Stimulated activated CD4-positive, alpha-beta T cell treated with anti-CD3 and anti-CD28 coated beads, Interleukin-4, amount 100 ng/mL, for 48 hours (primary cell): ENCODE data around the gene LAMA3.

Experiments used
- DNase-seq, 2 donors: peaks; one replicate each; pipeline ENCODE4 v3.0.0-alpha.2; 2020; ENCODE audit warnings: low read depth in 2 of 2

The LAMA3 gene

DNA sequence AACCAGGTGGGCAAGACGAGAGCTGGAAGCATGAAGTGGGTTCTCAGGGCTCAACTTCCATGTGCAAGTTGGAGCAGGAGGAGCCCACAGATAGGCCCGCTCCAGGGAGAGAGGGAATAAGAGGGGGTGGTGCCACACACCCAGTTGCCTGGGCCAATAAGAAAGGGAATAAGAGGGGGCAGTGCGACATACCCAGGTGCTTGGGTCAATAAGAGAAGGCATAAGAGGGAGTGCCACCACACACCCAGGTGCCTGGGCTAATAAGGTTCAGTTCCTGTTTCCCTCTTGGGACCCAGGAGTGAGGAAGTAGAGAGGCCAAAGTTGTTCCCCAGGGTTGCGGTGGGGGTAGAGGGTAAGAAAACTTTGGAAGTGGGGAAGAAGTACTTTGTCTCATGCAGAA lies 127.5 kb downstream of the LAMA3 start:
- no peak for DNase-seq

DNA sequence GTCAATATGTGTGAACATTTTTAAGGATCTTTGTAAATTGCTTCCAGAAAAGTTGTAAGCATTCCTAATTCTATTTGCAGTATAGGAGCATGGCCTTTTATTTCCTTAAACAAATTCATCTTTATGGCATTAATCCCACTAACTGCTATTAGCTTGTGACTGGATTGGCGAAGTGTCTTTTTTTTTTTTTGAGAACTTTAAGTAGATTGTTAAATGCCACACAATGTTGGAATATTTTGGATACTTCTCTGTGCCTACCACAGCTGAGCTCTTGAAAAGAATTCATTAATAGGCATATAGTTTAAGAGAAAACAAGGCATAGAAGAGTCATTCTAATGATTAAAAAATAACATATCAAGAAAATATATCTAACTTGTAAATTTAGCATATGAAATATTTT lies 129.7 kb downstream of the LAMA3 start:
- no peak for DNase-seq

DNA sequence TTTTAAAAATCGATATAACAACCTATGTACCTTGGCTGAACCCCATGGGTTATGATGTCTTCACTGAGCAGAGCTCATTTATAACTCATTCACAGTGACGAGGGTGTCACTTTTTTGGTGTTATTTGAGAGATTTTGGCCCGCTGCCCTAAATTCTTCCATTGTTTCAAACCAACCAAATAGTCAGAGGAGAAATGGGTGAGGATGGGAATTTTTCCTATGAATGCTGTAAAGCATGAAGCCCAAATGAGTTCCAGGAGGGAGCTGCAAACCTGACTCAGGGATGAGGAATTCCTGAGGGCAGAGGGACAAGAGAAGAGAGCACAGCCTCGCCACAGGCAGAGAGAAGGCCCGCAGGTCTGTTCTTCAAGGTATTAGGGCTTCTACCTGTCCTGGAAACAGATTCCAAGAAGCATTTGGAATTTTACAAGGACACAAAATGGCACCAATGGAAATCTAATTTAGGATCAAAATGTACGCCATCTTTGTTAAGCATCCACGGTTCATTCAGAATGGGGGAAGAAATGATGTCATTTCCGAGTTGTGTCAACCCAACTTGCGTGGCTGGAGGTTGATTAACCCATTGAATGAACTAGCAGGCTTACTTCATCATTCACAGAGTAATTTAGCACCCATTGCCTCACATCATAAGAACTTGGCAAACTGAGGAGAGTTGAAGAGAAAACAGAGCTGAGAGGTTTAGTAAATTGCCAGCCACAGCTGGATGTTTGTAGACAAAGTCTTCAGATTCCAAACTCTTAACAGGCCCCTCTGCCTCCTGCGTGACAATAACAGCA lies 133.5 kb downstream of the LAMA3 start:
- no peak for DNase-seq

DNA sequence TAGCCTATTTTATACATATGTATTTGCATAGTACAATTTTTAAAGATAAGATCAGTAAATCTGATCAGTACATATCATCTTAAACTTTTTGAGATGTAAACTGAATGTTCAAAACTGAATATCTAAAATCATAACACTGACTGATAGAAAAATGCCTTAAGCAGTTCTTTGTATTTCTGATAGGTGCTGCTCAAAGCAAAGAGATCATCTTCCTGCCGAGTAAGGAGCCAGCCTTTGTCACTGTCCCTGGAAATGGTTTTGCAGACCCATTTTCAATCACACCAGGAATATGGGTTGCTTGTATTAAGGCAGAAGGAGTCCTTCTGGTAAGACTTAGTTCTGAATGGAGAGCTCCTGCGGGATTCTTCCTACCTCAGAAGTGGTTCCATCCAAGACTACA lies 135.0 kb downstream of the LAMA3 start:
- no peak for DNase-seq

DNA sequence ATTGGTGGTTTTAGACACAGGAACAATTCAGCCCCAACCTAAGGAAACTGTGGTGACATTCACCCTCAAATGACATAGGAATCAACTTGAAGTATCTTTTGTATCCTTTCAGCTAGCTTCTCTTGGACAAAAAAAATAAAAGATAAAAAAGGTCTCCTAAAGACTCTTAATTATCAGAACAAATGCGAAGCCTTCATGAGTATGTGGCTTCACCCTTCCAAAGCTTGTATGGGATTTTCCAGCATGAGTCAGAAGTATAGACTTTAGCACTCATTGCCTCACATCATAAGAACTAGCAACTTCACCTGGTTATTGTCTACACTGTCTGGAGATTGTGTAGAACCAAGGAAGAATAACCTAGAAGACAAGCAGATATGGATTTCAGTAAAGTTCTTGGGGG lies 135.4 kb downstream of the LAMA3 start:
- no peak for DNase-seq

DNA sequence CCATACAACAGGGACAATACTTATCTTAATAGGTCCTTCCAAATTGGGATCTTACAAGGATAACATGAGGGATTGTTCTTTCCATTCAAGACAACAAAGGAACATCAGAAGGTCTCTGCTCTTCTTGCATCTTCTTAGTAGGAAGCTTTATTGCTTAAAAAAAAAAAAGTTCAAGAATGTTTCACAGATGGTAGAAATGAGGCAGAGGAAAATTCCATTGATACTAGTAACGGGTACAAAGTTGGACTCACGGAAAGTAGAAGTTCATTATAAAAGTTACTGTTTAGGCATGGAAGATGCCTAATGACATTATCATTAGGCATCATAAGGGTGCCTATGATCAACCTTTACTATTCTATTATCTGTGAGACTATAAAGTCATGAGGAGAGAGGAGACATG lies 136.2 kb downstream of the LAMA3 start:
- no peak for DNase-seq

DNA sequence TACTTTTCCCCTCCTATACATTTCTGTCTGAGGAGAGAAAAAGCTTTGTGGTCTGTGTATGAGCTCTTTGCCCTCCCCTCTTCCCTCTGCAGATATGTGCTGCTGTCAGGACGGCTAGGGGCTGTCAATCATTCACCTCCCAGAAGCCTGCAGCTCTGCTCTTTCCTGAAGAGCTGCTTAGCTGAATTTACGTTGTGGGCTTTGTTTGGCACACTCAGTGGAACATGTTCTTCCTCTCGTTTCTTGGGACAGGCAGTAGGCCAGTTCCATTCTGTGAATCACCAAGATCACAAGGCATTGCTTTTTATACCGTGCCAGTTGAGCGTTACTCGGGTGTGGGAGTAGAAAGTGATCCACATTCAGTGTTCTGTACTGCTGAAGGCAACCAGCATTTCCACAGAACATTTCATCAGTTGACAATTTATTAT lies 136.7 kb downstream of the LAMA3 start:
- no peak for DNase-seq

DNA sequence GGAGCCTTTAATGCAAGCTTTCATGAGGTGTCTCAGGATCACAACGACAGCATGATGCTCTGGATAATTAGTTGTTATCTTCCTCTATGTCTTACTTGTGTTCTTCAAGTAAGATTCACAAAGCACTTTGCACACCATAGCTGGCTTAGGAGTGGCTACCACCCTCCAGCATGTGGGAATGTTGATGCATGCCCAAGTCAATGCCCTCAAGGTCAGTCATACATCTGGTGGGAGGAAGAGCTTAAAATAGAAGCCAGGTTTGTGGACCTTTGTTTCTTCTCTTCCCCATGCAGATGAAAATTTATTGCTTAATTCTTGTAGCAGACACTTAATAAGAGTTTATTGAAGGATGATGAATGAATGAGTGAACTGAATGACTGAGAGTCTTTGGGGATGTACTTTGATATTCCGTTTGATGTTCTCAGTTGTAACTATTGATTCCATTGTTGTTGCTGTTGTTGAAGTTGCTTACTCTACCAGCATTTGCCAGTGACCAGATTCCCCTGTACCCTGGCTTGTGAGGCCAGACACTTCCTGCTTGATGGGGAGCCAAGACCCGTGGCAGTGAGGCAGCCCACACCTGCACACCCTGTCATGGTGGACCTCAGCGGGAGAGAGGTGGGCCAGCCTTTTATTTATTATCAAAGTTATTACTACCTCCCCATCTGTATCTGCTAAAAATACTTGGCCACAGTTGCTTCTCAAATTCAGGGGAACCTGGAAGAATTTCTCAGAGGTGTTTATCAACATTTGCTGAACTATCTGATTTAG lies 137.8 kb downstream of the LAMA3 start:
- DNase-seq: no peak

DNA sequence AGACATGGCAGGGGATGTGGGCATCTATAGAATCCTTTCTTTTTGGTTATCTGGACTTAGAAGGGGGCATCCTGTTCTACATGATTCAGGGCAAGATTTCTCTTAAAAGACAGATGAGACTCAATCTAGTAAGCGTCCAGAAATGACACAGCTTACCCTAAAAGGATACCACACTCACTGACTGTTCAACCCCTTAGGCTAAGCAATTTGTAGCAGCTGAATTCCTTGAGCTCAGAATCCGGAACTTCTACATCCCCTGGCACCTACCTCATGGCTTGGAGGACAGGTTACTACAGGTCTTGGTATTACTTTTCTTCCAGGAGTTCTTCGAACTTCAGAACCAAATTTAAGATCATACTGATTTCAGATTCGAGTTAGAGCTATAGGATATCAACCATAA lies 138.4 kb downstream of the LAMA3 start:
- DNase-seq: no peak

DNA sequence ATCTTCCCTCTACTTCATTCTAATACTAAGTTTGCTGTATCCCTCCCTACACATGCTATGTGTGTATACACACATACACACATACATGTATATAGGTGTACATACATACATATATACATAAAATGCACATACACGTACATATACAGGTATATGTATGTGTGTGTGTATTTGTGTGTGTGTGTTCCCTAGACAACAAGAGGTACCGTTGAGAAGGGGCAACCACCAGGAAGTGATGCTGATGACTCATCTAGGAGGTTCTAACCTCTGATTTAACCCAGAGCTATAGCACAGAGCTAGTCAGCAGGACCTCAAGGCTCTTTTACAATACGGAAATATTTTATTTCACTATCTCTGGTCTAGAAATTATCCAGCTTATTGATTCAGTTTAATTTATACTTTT lies 139.2 kb downstream of the LAMA3 start:
- no peak for DNase-seq

DNA sequence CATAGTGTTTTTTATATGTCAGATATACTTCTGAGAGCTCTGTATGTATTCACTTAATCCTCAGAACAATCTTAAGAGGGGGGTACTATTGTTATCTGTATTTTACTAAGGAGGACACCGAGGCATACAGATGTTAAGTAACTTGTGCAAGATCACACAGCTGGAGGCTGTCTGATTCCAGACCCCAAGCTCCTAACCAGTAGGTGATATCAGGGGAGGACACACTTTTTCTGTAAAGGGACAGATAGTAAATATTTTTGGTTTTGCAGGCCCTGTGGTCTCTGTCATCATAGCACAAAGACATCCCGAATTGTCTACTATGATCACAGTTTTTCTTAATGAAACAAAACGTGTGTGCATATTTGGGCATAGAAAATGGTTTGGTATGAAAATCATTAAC lies 143.7 kb downstream of the LAMA3 start:
- DNase-seq: no peak

DNA sequence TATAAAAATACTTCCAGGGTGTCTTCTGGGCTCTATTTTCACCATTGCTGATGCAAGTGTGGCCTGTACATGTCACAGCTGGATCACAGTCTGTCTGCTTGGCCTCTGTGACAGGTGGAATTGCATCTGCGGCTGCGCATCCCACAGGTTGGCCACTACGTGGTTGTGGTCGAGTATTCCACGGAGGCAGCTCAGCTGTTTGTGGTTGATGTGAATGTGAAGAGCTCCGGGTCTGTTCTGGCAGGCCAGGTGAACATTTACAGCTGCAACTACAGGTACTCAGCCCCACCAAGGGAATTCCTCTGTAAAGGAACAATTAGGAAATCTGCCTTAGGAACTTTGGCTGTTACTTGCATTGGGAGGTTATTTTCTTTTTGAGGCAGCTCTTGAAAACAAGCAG lies 144.5 kb downstream of the LAMA3 start:
- no peak for DNase-seq

DNA sequence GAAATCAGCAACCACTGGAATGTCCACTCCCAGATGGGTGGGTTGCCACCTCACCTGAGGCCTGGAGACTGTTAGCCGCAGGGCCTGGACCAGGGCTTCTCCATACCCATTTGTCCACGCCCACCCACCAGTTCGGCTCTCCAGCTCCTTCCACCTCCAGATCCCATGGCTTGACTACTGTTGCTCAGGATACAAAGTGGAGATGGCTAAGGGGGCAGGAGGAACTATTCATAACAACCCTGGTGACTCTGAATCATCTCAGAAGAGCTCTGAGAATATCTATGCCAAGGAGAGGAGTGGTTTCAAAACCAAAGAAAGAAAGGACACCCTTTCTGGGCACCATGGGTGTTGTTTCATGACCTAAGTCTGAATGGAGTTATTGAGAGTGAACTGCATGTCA lies 145.8 kb downstream of the LAMA3 start:
- DNase-seq: no peak

DNA sequence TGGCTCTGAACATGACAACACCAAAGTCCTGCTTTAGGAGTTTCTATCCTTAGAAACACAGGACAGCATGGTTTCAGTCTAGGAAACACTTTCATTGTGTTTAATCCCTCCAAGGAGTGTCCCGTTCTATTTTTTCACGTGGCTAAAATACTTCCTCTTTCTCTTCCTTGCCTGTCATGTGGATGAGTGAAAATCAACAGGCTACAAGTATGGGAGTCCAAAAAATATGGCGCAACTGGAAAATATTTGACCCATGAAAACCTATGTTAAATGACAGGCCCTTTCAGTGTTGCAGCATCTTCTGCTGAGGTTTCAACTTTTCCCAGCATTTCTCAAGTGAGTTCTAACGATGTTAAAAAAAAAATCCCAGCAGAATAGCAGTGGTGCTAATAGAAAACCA lies 146.3 kb downstream of the LAMA3 start:
- DNase-seq: no peak

DNA sequence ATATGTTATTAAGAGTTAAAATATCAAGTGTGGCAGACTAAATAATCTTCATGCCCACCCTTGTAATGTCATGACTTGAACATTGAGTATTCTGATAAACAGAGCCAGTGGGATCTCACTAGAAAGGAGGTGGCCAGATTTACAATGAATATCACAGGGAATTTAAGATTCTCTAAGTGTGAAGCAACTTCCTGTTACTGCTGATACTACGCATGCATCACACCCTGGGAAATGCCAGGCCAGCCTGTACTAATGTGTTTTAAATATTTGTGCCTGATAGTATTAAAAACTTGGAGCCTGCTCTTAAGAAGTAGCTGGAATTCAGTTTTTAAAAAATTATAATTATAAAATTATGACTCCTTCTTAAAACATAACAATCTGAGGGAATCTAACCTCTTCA lies 148.3 kb downstream of the LAMA3 start:
- DNase-seq: no peak

DNA sequence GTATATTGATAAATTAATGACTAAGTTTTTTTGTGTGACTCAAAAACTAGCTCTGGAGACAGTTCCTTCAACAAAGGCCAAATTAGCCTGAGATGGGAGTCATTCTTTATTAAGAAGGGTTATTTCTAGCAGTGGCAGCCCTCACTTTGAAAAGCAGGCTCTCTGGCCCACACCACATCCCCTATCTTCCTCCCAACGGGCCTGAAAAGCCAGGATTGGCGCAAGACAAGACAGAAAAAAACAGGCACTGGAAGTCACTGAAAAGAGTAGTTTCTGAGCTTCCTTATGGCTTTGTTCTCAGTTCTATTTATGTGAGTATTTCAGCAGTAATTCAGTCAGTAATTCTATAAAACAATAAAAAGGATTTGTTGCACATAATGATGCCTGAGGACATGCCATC lies 149.0 kb downstream of the LAMA3 start:
- DNase-seq: no peak

DNA sequence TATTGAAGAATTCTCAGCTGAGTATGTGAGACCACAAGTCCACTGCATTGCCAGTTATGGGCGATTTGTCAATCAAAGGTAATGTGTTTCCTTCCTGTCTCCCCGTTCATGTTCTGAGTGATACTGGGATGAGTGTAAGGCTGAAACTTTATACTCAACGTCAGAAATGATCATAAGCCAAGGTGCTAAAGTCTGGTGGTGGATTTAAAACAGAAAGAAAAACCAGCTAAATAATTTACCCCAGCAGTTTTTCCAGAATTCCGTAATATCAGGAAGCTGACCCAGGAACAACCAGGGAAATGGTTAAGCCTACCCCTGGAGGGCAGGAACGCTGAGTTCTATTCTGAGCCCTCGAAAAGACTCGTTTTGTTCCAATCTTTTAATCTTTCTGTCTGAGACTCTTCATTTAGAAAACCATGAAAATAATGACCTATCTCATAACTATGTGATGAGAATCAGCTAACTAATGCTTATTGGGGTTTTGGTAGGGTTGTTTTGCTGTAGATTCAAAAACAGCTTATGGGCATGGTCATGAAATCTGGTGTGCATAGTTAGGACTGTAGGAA lies 149.6 kb downstream of the LAMA3 start:
- no peak for DNase-seq

DNA sequence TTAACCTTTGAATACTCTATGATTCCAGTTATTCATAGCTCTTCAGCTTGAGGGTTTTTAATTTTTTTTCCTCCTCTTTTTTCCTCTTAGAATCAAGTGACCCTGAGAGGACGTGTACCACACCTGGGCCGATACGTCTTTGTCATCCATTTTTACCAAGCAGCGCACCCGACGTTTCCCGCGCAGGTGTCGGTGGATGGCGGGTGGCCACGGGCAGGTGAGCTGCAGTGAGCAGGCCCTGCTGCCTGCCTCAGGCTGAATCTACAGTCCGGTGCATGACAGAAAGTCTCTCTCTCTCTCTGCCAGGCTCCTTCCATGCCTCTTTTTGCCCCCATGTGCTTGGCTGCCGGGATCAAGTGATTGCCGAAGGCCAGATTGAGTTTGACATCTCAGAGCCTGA lies 153.1 kb downstream of the LAMA3 start:
- no peak for DNase-seq

DNA sequence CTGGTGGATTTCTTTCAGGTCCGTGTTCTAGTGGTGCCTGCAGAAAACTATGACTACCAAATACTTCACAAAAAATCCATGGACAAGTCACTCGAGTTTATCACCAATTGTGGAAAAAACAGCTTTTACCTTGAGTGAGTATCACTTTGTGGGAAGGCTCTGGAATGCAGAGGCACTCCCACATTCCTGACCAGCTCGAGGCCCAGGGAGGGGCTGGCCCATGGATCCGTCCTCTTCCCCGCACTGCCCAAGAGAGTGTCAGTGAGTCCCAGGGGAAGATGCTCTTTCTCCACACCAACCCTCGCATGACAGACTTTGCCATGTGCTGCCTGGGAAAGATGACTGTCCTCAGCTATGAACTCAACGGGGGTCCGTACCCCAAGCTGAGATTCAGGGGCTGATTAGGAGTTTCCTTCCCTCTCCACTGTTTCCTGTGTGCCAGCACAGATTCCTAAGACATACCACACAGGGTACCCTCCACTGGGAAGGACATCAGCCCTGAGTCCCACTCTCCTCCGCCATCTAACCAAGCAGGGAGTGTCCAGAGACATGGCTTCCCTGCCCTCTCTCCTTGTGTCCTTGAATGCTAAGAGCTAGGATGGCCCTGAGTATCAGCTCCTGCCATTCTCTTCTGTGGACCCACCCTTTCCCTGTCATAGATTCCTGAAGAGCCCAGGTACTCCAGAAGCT lies 155.9 kb downstream of the LAMA3 start:
- DNase-seq: no peak

DNA sequence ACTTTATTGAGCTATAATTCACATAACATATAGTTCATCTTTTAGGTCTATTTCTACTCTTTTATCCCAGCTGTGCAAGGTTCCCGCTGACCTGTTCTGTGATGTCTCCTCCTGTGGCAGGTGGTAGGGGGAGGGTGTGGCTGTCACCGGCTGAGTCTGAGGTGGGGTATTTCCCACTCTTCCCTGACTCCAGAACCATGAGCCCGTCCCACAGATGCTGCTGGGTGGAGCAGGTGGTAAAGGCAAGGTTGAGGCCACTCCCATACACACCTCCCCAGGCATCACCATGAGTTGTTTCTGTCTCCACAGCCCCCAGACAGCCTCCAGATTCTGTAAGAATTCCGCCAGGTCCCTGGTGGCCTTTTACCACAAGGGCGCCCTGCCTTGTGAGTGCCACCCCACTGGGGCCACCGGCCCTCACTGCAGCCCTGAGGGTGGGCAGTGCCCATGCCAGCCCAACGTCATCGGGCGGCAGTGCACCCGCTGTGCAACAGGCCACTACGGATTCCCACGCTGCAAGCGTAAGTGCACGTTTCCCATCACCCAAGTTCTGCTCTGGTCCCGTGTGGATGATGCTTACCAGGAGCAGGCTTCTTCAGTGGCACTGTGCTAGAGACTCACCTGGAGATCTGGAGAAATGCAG lies 156.9 kb downstream of the LAMA3 start:
- no peak for DNase-seq

DNA sequence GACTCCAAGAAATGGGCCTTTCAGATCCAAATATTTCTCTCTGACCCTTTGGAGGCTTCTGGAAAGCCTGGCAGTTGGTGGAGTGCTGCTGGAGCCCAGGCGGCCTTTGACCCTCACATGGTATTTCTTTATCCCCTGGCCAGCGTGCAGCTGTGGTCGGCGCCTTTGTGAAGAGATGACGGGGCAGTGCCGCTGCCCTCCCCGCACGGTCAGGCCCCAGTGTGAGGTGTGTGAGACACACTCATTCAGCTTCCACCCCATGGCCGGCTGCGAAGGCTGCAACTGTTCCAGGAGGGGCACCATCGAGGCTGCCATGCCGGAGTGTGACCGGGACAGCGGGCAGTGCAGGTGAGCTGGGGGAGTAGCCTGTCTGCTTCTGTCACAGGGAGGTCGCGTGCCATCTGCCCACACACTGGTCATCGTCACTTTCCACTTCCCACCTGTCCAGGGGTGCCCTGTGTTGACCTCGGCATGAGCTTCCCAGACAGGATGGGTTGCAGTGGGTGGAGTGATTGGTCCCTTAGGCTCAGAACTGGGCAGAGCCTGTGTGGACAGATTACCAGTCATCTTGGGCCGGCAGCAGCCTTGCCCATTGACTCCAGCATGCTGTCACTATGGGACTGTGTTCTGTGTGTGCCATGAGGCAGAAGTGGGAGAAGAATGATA lies 158.2 kb downstream of the LAMA3 start:
- no peak for DNase-seq
